Pancreas (tissue), 10 donors: ENCODE data around the gene FADS2. TPM values are rescaled to one million over a fixed set of nuclear protein-coding genes. Genes with fewer than 3 reads are reported as not detected.

Experiments used
- ATAC-seq, 4 donors: fragments of 200-7000 bp; cut with Tn5 transposase; one replicate each; pipeline versions ENCODE4 v1.8.0 to v1.9.1; 2020; ENCODE audit warnings: mild to moderate bottlenecking in 4 of 4, moderate library complexity in 4 of 4
- DNase-seq, 6 donors: peaks; one replicate each; pipeline ENCODE4 v3.0.0-alpha.2; 2020
- FAIRE-seq: peaks from 2 replicates; lab custom pipeline; 2012; peaks lifted over from hg19 to GRCh38; lab: Jason Lieb, UNC
- H3K27ac ChIP-seq, 4 donors: fragments of 200-600 bp; sonication (generic); 1 replicate in 3 of 4; 2 replicates in 1 of 4; pipeline versions ENCODE4 v1.5.0 to v1.8.0; 2020
- H3K27me3 ChIP-seq, 4 donors: fragments of 200-600 bp; one replicate each; pipeline ENCODE4 v1.8.0; 2021
- H3K36me3 ChIP-seq, 3 donors: fragments of 200-600 bp; sonication (generic) in 1 of 3; one replicate each; pipeline versions ENCODE4 v1.5.0 to v1.8.0; 2020 to 2021
- H3K4me1 ChIP-seq, 3 donors: fragments of 200-600 bp; one replicate each; pipeline ENCODE4 v1.8.0; 2021
- H3K4me3 ChIP-seq, 4 donors: fragments of 200-600 bp; sonication (generic) in 2 of 4; one replicate each; pipeline versions ENCODE4 v1.5.0 to v1.8.0; 2020 to 2021
- H3K9me3 ChIP-seq, 4 donors: fragments of 200-600 bp; one replicate each; pipeline ENCODE4 v1.8.0; 2021
- CTCF ChIP-seq, 4 donors: fragments of 200-600 bp; sonication (generic) in 3 of 4; IDR thresholded peaks; one replicate each; pipeline versions ENCODE4 v1.5.0 to v1.8.0; 2021; ENCODE audit warnings: antibody characterized with exemption in 4 of 4
- WGBS, 2 donors: extraction: QIAGEN DNeasy Blood & Tissue Kit; methylation state at CpG; one replicate each; pipeline ENCODE4 v1.1.7; 2013; 5-methylcytosine and 5-hydroxymethylcytosine counted together
- intact Hi-C, 3 donors: fragments of 100-400 bp; cut with DNase I; formaldehyde crosslinking; loops; one replicate each; pipeline versions ENCODE4 v1.11.1 to v1.14.2; 2022
- polyA plus RNA-seq, 2 donors: library from polyadenylated mRNA; stranded (reverse); fragments of 200-250 nt; gene quantifications; one replicate each; pipeline ENCODE4 v1.2.3, GENCODE V29; 2013
- total RNA-seq, 6 donors: library from RNA; stranded (reverse); fragmentation: NEBNext Ultra II Directional in 4 of 6; extraction: Animal tissue kit (Norgen Biotek cat#: 25700) in 4 of 6; gene quantifications; one replicate each; pipeline versions ENCODE4 v1.2.1 to v1.2.4, GENCODE V29; 2021 to 2023
- donor health status: healthy with polysubstance abuse.
- donor health status: DM: no; HTN: no; CAD: no; lungs with moderate emphysema.
- donor health status: DM: no; HTN: no; CAD: no.
- donor health status: control.
- donor health status: control.
- donor health status: Bipolar disorder and iron deficiency.
- donor health status: DM: yes; HTN: yes; CAD: no.
- donor health status: DM: no; HTN: no; CAD: no.
- donor health status: DM: no; HTN: no; CAD: no.
- donor health status: DM: yes; HTN: yes; CAD: no.

The FADS2 gene
- total and polyA plus RNA-seq, 8 donors, result 1.7 to 21.3 (median 7.3) TPM

- DNase-seq, result peak; percentile 76 to 90 (median 84)
- WGBS, 2 donors, result 52 to 54% methylated on average over 16 of the region's 16 CpGs
- no peak for TF ChIP-seq CTCF (IDR thresholded peaks at IDR 0.05)
- no peak overlapping the region for H3K4me3 ChIP-seq
- no peaks in the 10 kb centered on the region for H3K36me3 ChIP-seq
- FAIRE-seq, result no peak
- H3K27ac ChIP-seq, result no peak overlapping the region
- H3K9me3 ChIP-seq, result no peaks in the 10 kb centered on the region
- no peaks in the 10 kb centered on the region for H3K4me1 ChIP-seq
- ATAC-seq, result peak; percentile 86 to 97 (median 90)
- intact Hi-C loops, result no loop called here
- H3K27me3 ChIP-seq, result no peaks in the 10 kb centered on the region
Measured at GRCh38 chr11:61860054-61860903, 32.2 kb downstream of the FADS2 start.

GRCh38 chr11:61861634-61862033 lies 33.5 kb downstream of the FADS2 start:
- WGBS, 2 donors, result 63 to 71% methylated on average over 9 of the region's 9 CpGs
- H3K4me3 ChIP-seq, result no peak overlapping the region

GRCh38 chr11:61862714-61863547 lies 34.8 kb downstream of the FADS2 start:
- no peaks in the 10 kb centered on the region for H3K27me3 ChIP-seq
- intact Hi-C loops, result no loop called here
- no peaks in the 10 kb centered on the region for H3K36me3 ChIP-seq
- FAIRE-seq (no peak), ATAC-seq (no peak), DNase-seq (no peak)
- TF ChIP-seq CTCF (IDR thresholded peaks at IDR 0.05), result no peak
- no peaks in the 10 kb centered on the region for H3K4me1 ChIP-seq
- WGBS, 2 donors, result 90 to 92% methylated on average over 18 of the region's 18 CpGs
- no peak overlapping the region for H3K27ac ChIP-seq
- H3K9me3 ChIP-seq, result no peaks in the 10 kb centered on the region
- H3K4me3 ChIP-seq, result no peak overlapping the region

More at GRCh38 chr11:61861634-61862033, 33.5 kb downstream of the FADS2 start:
- no peaks in the 10 kb centered on the region for H3K4me1 ChIP-seq
- no peak overlapping the region for H3K27ac ChIP-seq
- H3K27me3 ChIP-seq, result no peaks in the 10 kb centered on the region
- no peak for TF ChIP-seq CTCF (IDR thresholded peaks at IDR 0.05)
- intact Hi-C loops, result no loop called here
- H3K9me3 ChIP-seq, result no peaks in the 10 kb centered on the region
- ATAC-seq, result no peak
- FAIRE-seq, result no peak
- no peaks in the 10 kb centered on the region for H3K36me3 ChIP-seq
- DNase-seq, result no peak

GRCh38 chr11:61863548-61864081 lies 35.5 kb downstream of the FADS2 start:
- Histone ChIP-seq H3K27ac (no peak overlapping the region), H3K4me3 (no peak overlapping the region), H3K9me3 (no peaks in the 10 kb centered on the region), H3K4me1 (no peaks in the 10 kb centered on the region), H3K36me3 (no peaks in the 10 kb centered on the region), H3K27me3 (no peaks in the 10 kb centered on the region)
- FAIRE-seq, result no peak
- intact Hi-C loops, result no loop called here
- ATAC-seq, result no peak
- no peak for TF ChIP-seq CTCF (IDR thresholded peaks at IDR 0.05)
- WGBS, 2 donors, result 93 to 95% methylated on average over 13 of the region's 13 CpGs
- peak in 1 of 6 donors; percentile 59 for DNase-seq
